Measurements from ENCODE around the gene ARMCX6. TPM values are rescaled to one million over a fixed set of nuclear protein-coding genes. Genes with fewer than 3 reads are reported as not detected.

ARMCX6 gene
- total RNA-seq, 1 donor from 2014 or later: 23.3 TPM

Other genes with a start within 250 kb of the ARMCX6 start
- gene BTK, start 231.8 kb downstream of the ARMCX6 start, total RNA-seq: 5.4 TPM
- 78.1 TPM for gene RPL36A, start 227.0 kb downstream of the ARMCX6 start, total RNA-seq
- 12.6 TPM for gene GLA, start 210.1 kb downstream of the ARMCX6 start, total RNA-seq
- gene HNRNPH2, start 209.8 kb downstream of the ARMCX6 start, total RNA-seq: 53.5 TPM
- gene ARMCX4, start 132.5 kb downstream of the ARMCX6 start, total RNA-seq: 5.3 TPM
- 29.6 TPM for gene ARMCX1, start 67.5 kb downstream of the ARMCX6 start, total RNA-seq
- 52.8 TPM for gene ARMCX3, start 5.2 kb upstream of the ARMCX6 start, total RNA-seq
- 30.2 TPM for gene ARMCX2, start 41.9 kb upstream of the ARMCX6 start, total RNA-seq

Data from Right ventricle myocardium inferior (tissue), 1 donor.